Measurements from ENCODE around the gene TMEM235. TPM values are rescaled to one million over a fixed set of nuclear protein-coding genes. Genes with fewer than 3 reads are reported as not detected.

Gene TMEM235
- total and polyA plus RNA-seq, 2 experiments from 2014 or later = not detected

GRCh38 chr17:78249818-78250806 is 18.7 kb downstream of the TMEM235 start:
- Histone ChIP-seq H3K79me2 (replicated peaks; ENCODE audit: insufficient read depth) (no peaks in the 10 kb centered on the region), H3K27ac (ENCODE audit: low read depth) (no peak overlapping the region), H4K20me1 (replicated peaks; ENCODE audit: insufficient read depth) (no peaks in the 10 kb centered on the region), H3K4me2 (peak overlapping the region; percentile 42; the same call in 1 of the 2 replicates), H3F3A (replicated peaks; ENCODE audit: low read depth) (peaks cover 7% of the 10 kb centered on the region), H3K4me3 (peak overlapping the region; percentile 40; the same call in 1 of the 2 replicates), H3K36me3 (ENCODE audit: insufficient read depth) (no peaks in the 10 kb centered on the region), H3K9me2 (ENCODE audit: insufficient read depth) (no peaks in the 10 kb centered on the region), H3K4me1 (ENCODE audit: insufficient read depth) (peaks cover 12% of the 10 kb centered on the region), H3K27me3 (ENCODE audit: insufficient read depth) (no peaks in the 10 kb centered on the region), H2AFZ (no peak overlapping the region; the same call in 1 of the 2 replicates)
- H3K27me3 Mint-ChIP-seq (ENCODE audit: insufficient read depth, low read depth, poor library complexity) = peaks cover 21% of the 10 kb centered on the region
- peaks cover 7% of the 10 kb centered on the region; the same call in 2 of the 3 replicates for H3K9me3 Mint-ChIP-seq
- H3K36me3 Mint-ChIP-seq (ENCODE audit: low read depth) = peaks cover 3% of the 10 kb centered on the region; the same call in 1 of the 3 replicates
- TF ChIP-seq POLR2AphosphoS5 (IDR thresholded peaks at IDR 0.05; ENCODE audit: low read depth) = no peak
- TF ChIP-seq, protein P1, sequence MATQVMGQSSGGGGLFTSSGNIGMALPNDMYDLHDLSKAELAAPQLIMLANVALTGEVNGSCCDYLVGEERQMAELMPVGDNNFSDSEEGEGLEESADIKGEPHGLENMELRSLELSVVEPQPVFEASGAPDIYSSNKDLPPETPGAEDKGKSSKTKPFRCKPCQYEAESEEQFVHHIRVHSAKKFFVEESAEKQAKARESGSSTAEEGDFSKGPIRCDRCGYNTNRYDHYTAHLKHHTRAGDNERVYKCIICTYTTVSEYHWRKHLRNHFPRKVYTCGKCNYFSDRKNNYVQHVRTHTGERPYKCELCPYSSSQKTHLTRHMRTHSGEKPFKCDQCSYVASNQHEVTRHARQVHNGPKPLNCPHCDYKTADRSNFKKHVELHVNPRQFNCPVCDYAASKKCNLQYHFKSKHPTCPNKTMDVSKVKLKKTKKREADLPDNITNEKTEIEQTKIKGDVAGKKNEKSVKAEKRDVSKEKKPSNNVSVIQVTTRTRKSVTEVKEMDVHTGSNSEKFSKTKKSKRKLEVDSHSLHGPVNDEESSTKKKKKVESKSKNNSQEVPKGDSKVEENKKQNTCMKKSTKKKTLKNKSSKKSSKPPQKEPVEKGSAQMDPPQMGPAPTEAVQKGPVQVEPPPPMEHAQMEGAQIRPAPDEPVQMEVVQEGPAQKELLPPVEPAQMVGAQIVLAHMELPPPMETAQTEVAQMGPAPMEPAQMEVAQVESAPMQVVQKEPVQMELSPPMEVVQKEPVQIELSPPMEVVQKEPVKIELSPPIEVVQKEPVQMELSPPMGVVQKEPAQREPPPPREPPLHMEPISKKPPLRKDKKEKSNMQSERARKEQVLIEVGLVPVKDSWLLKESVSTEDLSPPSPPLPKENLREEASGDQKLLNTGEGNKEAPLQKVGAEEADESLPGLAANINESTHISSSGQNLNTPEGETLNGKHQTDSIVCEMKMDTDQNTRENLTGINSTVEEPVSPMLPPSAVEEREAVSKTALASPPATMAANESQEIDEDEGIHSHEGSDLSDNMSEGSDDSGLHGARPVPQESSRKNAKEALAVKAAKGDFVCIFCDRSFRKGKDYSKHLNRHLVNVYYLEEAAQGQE (IDR thresholded peaks at IDR 0.05; ENCODE audit: unreplicated experiment) = no peak
- TF ChIP-seq ZNF331 (CRISPR knock-in tag; IDR thresholded peaks at IDR 0.05; ENCODE audit: low read depth) = no peak
- TF ChIP-seq NANOG (IDR thresholded peaks at IDR 0.05; ENCODE audit: borderline replicate concordance) = no peak
- no peak for TF ChIP-seq CREB1 (CRISPR knock-in tag; IDR thresholded peaks at IDR 0.05; ENCODE audit: low read depth)
- no peak for TF ChIP-seq ZNF114 (CRISPR knock-in tag; IDR thresholded peaks at IDR 0.05)
- no peak for TF ChIP-seq EZH2 (IDR thresholded peaks at IDR 0.05; ENCODE audit: low read depth, unreplicated experiment)
- TF ChIP-seq EZH2phosphoT487 (IDR thresholded peaks at IDR 0.05; ENCODE audit: unreplicated experiment) = no peak
- no peak for TF ChIP-seq JUNB (IDR thresholded peaks at IDR 0.05; ENCODE audit: unreplicated experiment)
- H3K4me3 Mint-ChIP-seq = no peak overlapping the region
- no peak for ATAC-seq
- no peak overlapping the region for H3K27ac Mint-ChIP-seq
- DNase-seq (ENCODE audit: low spot score) = no peak
- peaks cover 26% of the 10 kb centered on the region; the same call in 2 of the 3 replicates for H3K4me1 Mint-ChIP-seq
